Measurements from ENCODE around the gene DLGAP1.
"Not testable (repeated sequence)": the region's sequence is repeated elsewhere in the genome, so short reads cannot be mapped to it uniquely, and the experiment has no call there.

The DLGAP1 gene

DNA sequence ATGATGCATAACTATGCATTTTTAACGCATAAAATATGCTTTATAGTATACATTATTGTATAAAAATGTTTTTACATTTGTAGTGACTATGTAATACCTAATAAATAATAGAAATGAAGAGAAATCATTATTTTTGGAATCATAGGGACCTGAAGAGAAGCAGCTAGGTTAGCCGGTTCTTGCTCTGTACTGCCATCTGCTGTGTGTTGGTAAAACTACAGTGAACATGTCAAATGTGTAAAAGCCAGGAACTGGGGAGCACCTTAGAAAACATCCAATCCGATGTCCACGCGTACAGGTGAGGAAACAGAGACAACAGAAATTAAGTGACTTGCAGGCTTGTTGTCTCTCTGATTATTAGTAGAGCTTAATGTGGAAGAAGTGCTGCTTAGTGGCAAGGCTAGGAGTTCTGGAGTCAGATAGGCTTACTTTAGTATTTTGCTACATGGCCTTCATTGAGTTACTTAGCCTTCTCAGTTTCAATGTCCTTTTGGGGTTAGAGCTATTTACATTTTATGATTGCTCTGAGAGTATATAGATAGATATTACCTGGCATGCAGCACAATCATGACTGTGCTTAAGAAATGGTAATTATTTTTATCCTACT is 386.5 kb downstream of the DLGAP1 start:
- peak; percentile 76 for DNase-seq

GRCh38 chr18:4063545-4063944 is 391.6 kb downstream of the DLGAP1 start:
- no peak for DNase-seq

GRCh38 chr18:4060427-4061281 is 394.5 kb downstream of the DLGAP1 start:
- no peak for DNase-seq

GRCh38 chr18:4058179-4058578 is 396.9 kb downstream of the DLGAP1 start:
- DNase-seq = no peak

- no peak for DNase-seq
These were observed 414.6 kb downstream of the DLGAP1 start for GRCh38 chr18:4040391-4041092.

GRCh38 chr18:4035521-4035920 is 419.6 kb downstream of the DLGAP1 start:
- DNase-seq = peak; percentile 11

DNA sequence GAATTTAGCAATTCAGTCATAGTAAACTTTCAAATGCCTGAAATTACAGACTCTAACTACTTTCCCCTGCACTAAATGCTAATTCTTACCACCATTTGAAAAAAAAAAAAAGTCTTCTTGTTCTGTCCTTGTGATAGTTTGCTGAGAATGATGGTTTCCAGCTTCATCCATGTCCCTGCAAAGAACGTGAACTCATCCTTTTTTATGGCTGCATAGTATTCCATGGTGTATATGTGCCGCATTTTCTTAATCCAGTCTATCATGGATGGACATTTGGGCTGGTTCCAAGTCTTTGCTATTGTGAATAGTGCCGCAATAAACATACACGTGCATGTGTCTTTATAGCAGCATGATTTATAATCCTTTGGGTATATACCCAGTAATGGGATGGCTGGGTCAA is 420.3 kb downstream of the DLGAP1 start:
- DNase-seq = not testable (repeated sequence)

DNA sequence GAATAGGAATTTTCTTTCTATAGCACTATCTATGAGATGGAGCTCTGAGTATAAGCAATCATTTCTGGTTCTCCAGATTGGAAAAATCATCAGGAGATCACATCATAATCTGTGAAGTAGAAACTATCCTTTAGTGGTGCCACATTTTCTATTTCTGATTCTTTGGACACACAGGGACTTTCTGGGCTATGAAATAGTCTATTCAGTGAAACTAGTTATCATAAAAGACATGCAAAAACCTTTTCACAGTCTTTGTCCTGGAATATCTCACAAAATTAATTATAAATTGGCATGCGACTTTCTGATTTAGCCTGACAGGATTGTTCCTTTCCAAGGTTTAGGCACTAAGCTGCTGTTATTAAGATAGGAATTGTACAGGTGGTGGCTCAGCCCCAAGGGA is 428.6 kb downstream of the DLGAP1 start:
- DNase-seq = no peak

DNA sequence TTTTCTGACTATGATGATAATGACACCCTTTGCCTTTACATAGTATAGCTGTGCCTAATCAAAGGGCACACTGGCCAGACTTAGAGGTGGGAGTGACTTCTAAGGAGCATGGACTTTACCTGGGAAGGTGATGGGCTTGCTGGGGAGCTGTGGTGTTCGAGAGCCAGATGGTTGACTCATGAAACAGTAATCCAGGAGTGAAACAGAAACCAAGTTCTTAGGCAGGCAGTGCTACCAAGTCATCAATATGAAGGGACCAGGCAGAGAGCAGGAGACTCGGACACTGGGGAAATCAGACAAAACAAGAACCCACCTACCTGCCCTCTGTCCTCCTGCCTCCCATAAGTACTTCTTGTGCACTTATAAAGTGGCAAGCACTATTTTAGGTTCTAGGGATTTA is 430.4 kb downstream of the DLGAP1 start:
- no peak for DNase-seq

- DNase-seq = not testable (repeated sequence)
These were observed 432.4 kb downstream of the DLGAP1 start for GRCh38 chr18:4022749-4023148.

DNA sequence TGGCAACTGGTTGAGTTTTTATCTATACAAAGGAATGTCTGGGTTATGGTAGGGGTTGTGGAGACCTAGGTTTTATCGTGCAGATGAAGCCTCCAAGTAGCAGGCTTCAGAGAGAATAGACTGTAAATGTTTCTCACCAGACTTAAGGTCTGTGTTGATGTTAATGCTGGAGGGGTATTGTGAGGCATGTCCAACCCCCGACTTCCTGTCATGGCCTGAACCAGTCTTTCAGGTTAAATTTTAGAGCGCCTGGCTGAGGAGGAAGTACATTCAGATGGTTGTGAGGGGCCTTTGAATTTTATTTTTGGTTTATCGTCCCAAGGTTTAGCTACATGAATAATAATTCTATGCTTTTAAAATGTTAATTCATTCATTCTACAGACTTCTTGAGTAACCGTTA is 435.1 kb downstream of the DLGAP1 start:
- peak; percentile 8 for DNase-seq

DNA sequence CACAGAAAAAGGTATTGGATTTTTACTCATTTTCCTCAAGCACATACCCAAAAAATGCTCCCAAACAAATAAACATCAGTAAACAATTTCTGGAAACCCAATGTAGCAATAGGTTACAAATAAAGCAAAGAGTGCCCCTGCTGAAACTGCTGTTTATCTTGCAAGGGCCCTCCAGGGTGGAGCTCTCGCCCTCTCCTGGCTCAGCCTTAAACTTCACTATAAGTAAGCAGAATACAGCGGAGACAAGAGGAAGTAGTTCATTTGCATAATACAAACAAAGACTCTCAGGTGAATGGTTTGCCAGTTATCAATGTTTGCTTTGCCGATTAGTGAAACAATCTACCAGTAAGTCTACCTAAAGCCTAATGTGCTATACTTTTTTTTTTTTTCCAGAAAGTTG is 437.6 kb downstream of the DLGAP1 start:
- DNase-seq = peak; percentile 55

DNA sequence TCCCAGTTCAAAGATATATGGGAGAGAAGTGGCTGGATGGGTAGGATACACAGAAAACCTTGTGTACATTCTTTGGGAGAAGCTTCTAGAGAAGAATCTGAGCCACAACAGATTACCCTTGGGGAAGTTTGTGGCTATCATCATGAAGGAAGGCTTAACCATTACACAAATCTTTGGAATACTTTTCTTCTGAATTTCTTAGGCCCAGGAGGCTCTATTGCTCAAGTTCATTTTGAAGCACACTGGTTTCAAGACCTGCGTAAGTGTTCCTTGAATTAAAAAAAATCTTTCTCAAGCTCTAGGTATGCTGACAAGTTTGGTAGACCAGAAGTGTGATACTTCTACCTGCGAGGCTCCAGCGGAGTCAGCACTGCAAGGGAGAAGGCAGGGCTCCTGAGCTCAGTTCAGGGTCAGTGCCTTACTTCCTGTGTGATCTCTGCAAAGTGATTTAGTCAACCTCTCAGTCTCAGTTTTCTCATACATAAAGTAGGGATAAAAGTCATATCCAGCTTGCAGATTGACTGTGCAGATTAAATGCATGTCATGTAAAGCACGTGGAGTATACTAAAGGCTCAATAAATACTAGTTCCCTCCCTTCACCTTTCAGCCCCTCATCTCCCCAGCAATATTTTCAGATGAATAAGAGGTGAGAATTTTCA is 438.6 kb downstream of the DLGAP1 start:
- no peak for DNase-seq

- no peak for DNase-seq
These were observed 447.3 kb downstream of the DLGAP1 start for GRCh38 chr18:4007846-4008245.

DNA sequence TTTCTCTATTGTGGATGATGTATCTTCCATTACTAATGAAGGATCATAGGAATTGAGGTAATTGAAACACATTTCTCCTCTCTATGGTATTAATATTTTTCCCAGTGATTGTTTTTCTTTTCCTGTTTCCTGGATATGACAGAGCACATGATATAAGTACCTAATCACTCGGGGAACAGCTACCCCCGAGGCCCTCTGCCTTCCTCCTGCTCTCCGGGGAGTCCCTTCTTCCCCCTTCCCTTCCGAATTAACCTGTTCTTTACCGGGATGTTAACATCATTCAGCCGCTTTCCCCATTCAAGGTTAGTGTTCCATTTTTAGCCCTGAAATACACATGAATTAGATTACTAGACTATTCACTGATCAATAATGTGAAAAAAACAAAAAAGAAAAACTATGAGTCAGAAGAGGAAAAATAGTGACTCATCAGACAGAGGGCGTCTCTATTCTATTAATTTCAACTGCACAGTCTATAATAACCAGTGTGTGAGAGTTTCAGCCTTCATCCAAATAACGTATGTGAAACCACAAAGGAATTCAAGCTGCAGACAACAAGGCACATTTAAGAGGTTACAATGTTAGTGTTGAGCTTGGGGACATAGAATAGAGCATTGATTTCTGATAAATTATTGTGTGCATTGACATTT is 450.8 kb downstream of the DLGAP1 start:
- no peak for DNase-seq

GRCh38 chr18:3998698-3999333 is 456.3 kb downstream of the DLGAP1 start:
- DNase-seq = peak; percentile 37

DNA sequence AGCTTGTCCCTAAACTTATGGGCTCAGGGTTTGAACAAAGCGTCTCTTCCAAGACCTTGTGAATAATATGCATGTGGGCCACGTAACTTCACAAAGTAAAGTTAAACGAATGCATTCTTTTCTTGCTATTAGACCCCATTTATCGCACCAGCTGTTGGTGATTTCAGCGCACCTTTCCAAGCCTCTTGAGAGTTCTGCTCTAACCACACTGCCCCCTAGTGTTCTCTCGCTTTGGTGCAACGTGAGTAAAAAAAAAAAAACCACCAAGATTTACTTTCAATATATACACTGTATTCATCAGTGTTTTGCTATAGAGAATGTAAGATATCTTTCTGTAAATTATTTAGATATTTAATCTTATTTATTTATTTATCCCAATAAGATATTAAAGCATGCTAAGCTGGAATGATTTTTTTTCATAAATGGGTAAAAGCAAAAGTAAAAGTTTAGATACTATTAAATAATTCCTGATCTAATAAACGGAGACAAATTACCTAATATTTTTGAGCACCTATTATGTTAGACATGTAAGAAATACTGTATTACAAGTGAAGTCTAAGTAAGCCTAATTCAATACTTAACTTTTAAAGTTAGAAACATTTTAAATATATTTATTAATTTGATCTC is 459.5 kb downstream of the DLGAP1 start:
- peak; percentile 88 for DNase-seq

- DNase-seq = peak; percentile 39
These were observed 461.0 kb downstream of the DLGAP1 start for GRCh38 chr18:3993941-3994687.

DNA sequence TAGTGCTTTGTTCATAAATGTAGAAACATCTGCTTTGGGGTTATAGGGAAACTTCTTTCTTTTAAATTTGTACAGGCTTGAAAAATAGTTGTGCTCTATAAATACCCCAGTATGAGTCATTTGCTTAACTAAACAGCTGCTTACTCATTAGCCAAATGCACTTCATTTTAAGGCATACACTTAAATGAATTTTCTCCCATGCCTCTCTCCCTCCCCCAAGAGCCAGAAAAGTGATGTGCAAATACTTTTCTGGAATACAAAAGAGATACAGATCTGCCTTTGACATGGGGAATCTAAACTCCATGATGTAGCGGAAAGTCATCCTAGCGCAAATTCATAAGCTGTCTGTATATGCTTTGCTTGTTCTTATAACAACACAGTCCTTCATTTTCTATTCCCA is 469.4 kb downstream of the DLGAP1 start:
- DNase-seq = no peak

- DNase-seq = no peak
These were observed 470.1 kb downstream of the DLGAP1 start for GRCh38 chr18:3985020-3985419.

GRCh38 chr18:3984163-3984757 is 470.8 kb downstream of the DLGAP1 start:
- no peak for DNase-seq

Data from NCI-H510A treated with DMSO at 0.1 percent for 48 hours (cell line).